H1 (cell line): ENCODE results near the gene KCNQ1. TPM values are rescaled to one million over a fixed set of nuclear protein-coding genes. Genes with fewer than 3 reads are reported as not detected.

Experiments
- CTCF ChIA-PET: fragments of 300-600 bp; sonication (Branson Sonifier 250); formaldehyde crosslinking; loops from one replicate; lab custom pipeline; 2021; ENCODE audit not compliant: partially characterized antibody; lab: Charles Lee
- POLR2A ChIA-PET: fragments of 300-600 bp; sonication (Branson Sonifier 250); formaldehyde crosslinking; loops from one replicate; lab custom pipeline; 2021; ENCODE audit warnings: inconsistent platforms; ENCODE audit not compliant: partially characterized antibody; lab: Charles Lee
- DNase-seq, 2 experiments: peaks; one replicate each; pipeline versions ENCODE4 v3.0.0 to v3.0.0-alpha.2; 2010 to 2022; ENCODE audit warnings: low spot score in 2 of 2, low read depth in 1 of 2, mixed read lengths in 1 of 2
- FAIRE-seq: peaks from 2 replicates; lab custom pipeline; 2011; peaks lifted over from hg19 to GRCh38; lab: Jason Lieb, UNC
- H2AFZ ChIP-seq: 2 replicates; pipeline ENCODE4 v1.8.1; 2012; ENCODE audit warnings: low read length, inconsistent platforms
- H2AK5ac ChIP-seq: 2 replicates; pipeline ENCODE4 v1.6.1; 2013; ENCODE audit warnings: low read depth, low read length
- H2BK120ac ChIP-seq: replicated peaks from 2 replicates; pipeline ENCODE3; 2013; ENCODE audit warnings: low read depth, low read length, inconsistent platforms
- H2BK12ac ChIP-seq: 2 replicates; pipeline ENCODE4 v1.6.1; 2013; ENCODE audit warnings: low read depth, low read length
- H2BK15ac ChIP-seq: 2 replicates; pipeline ENCODE4 v1.6.1; 2013; ENCODE audit warnings: low read length
- H2BK20ac ChIP-seq: 2 replicates; pipeline ENCODE4 v1.6.1; 2013; ENCODE audit warnings: low read length
- H2BK5ac ChIP-seq: 2 replicates; pipeline ENCODE4 v1.6.1; 2013; ENCODE audit warnings: low read depth, low read length
- H3K14ac ChIP-seq: 2 replicates; pipeline ENCODE4 v1.6.1; 2013; ENCODE audit warnings: inconsistent platforms; ENCODE audit not compliant: insufficient read length
- H3K18ac ChIP-seq: 2 replicates; pipeline ENCODE4 v1.6.1; 2013; ENCODE audit warnings: low read length; ENCODE audit errors: extremely low read depth
- H3K23ac ChIP-seq: 2 replicates; pipeline ENCODE4 v1.6.1; 2013; ENCODE audit warnings: inconsistent platforms; ENCODE audit not compliant: insufficient read length
- H3K23me2 ChIP-seq: 2 replicates; pipeline ENCODE4 v1.6.1; 2013; ENCODE audit warnings: low read depth, low read length
- H3K27ac ChIP-seq: 2 replicates; pipeline ENCODE4 v1.6.1; 2011; ENCODE audit warnings: low read depth, low read length, inconsistent platforms
- H3K27me3 ChIP-seq, 4 experiments: replicated peaks in 1 of 4; 1 replicate in 1 of 4; 2 replicates in 3 of 4; pipeline versions ENCODE4 v1.6.1 to v1.8.1; 2011 to 2013; ENCODE audit warnings: low read length in 3 of 4, mild to moderate bottlenecking in 3 of 4, inconsistent platforms in 2 of 4, mixed read lengths in 2 of 4, moderate library complexity in 1 of 4; ENCODE audit not compliant: control insufficient read depth in 3 of 4, insufficient read depth in 3 of 4; ENCODE audit errors: extremely low read depth in 1 of 4
- H3K36me3 ChIP-seq, 4 experiments: 2 replicates each; pipeline versions ENCODE4 v1.6.1 to v1.8.1; 2011 to 2013; ENCODE audit warnings: mild to moderate bottlenecking in 4 of 4, low read length in 3 of 4, moderate library complexity in 2 of 4, control low read depth in 1 of 4, inconsistent platforms in 1 of 4; ENCODE audit not compliant: insufficient read depth in 4 of 4, control insufficient read depth in 2 of 4
- H3K4ac ChIP-seq: replicated peaks from 2 replicates; pipeline ENCODE3; 2013; ENCODE audit warnings: low read length, low read depth, mixed read lengths, inconsistent platforms; ENCODE audit not compliant: insufficient read length
- H3K4me1 ChIP-seq, 4 experiments: replicated peaks in 1 of 4; 1 replicate in 1 of 4; 2 replicates in 3 of 4; pipeline versions ENCODE4 v1.6.1 to v1.8.1; 2011 to 2013; ENCODE audit warnings: low read length in 3 of 4, inconsistent platforms in 2 of 4, mixed read lengths in 1 of 4; ENCODE audit not compliant: insufficient read depth in 4 of 4, control insufficient read depth in 3 of 4
- H3K4me2 ChIP-seq, 2 experiments: 2 replicates each; pipeline versions ENCODE4 v1.6.1 to v1.8.1; 2011 to 2013; ENCODE audit warnings: low read depth in 2 of 2, low read length in 2 of 2, control low read depth in 1 of 2, inconsistent platforms in 1 of 2, mild to moderate bottlenecking in 1 of 2; ENCODE audit not compliant: insufficient read depth in 1 of 2
- H3K4me3 ChIP-seq, 4 experiments: fragments of 200-600, 300-600 bp in 1 of 4; sonication (generic), shearing (Covaris generic), sonication (Bioruptor Twin) in 1 of 4; 2 replicates each; pipeline versions ENCODE4 v1.5.1 to v1.8.1; 2011 to 2016; ENCODE audit warnings: low read length in 4 of 4, low read depth in 3 of 4, control low read depth in 2 of 4, inconsistent platforms in 2 of 4, mild to moderate bottlenecking in 2 of 4, mixed read lengths in 1 of 4, moderate library complexity in 1 of 4; ENCODE audit not compliant: insufficient read depth in 2 of 4; ENCODE audit errors: extremely low read depth in 1 of 4
- H3K56ac ChIP-seq: replicated peaks from 2 replicates; pipeline ENCODE3; 2013; ENCODE audit warnings: low read depth, mild to moderate bottlenecking, mixed read lengths, low read length, inconsistent platforms; ENCODE audit not compliant: insufficient read length
- H3K79me1 ChIP-seq: 2 replicates; pipeline ENCODE4 v1.6.1; 2013; ENCODE audit warnings: low read depth, low read length, control low read depth
- H3K79me2 ChIP-seq, 2 experiments: 2 replicates each; pipeline versions ENCODE4 v1.6.1 to v1.8.1; 2012 to 2013; ENCODE audit warnings: low read length in 2 of 2, mild to moderate bottlenecking in 2 of 2, inconsistent platforms in 1 of 2; ENCODE audit not compliant: insufficient read depth in 2 of 2, control insufficient read depth in 1 of 2
- H3K9ac ChIP-seq, 4 experiments: replicated peaks in 1 of 4; 1 replicate in 1 of 4; 2 replicates in 3 of 4; pipeline versions ENCODE4 v1.6.1 to v1.8.1; 2011 to 2013; ENCODE audit warnings: low read depth in 3 of 4, low read length in 3 of 4, control low read depth in 2 of 4, mild to moderate bottlenecking in 2 of 4, moderate library complexity in 2 of 4, inconsistent platforms in 1 of 4; ENCODE audit errors: extremely low read depth in 1 of 4
- H3K9me3 ChIP-seq, 2 experiments: 2 replicates each; pipeline versions ENCODE4 v1.6.1 to v1.8.1; 2012 to 2013; ENCODE audit warnings: mild to moderate bottlenecking in 2 of 2, moderate library complexity in 2 of 2, control low read depth in 1 of 2, inconsistent platforms in 1 of 2, low read depth in 1 of 2, low read length in 1 of 2, mixed read lengths in 1 of 2; ENCODE audit not compliant: insufficient read depth in 2 of 2
- H4K20me1 ChIP-seq, 2 experiments: replicated peaks in 1 of 2; 2 replicates each; pipeline versions ENCODE3 to v1.8.1; 2011 to 2013; ENCODE audit warnings: inconsistent platforms in 2 of 2, low read length in 2 of 2, mild to moderate bottlenecking in 1 of 2; ENCODE audit not compliant: insufficient read depth in 2 of 2, control insufficient read depth in 1 of 2
- H4K5ac ChIP-seq: 2 replicates; pipeline ENCODE4 v1.6.1; 2013; ENCODE audit warnings: low read length, low read depth, mixed read lengths, inconsistent platforms; ENCODE audit not compliant: insufficient read length
- H4K8ac ChIP-seq: 2 replicates; pipeline ENCODE4 v1.8.0; 2013; ENCODE audit warnings: mild to moderate bottlenecking, moderate library complexity, low read length, inconsistent platforms; ENCODE audit not compliant: insufficient read depth; ENCODE audit errors: extremely low read depth
- H4K91ac ChIP-seq: replicated peaks from 2 replicates; pipeline ENCODE3; 2013; ENCODE audit warnings: low read length, mixed read lengths, inconsistent platforms; ENCODE audit not compliant: insufficient read length
- BCL11A ChIP-seq, 2 experiments: IDR thresholded peaks; one replicate each; pipeline ENCODE4 v1.6.1; 2011; ENCODE audit warnings: low read depth in 2 of 2, low read length in 2 of 2, mild to moderate bottlenecking in 2 of 2
- CHD1 ChIP-seq: IDR thresholded peaks from 2 replicates; pipeline ENCODE4 v1.6.1; 2012; ENCODE audit warnings: low read depth, low read length, improper control_type of control experiment
- CHD2 ChIP-seq: IDR thresholded peaks from 2 replicates; pipeline ENCODE4 v1.6.1; 2012; ENCODE audit warnings: low read length, improper control_type of control experiment
- EP300 ChIP-seq, 2 experiments: IDR thresholded peaks; 1 replicate in 1 of 2; 2 replicates in 1 of 2; pipeline ENCODE4 v1.6.1; 2011 to 2012; ENCODE audit warnings: low read depth in 2 of 2, low read length in 2 of 2, mild to moderate bottlenecking in 2 of 2, borderline replicate concordance in 1 of 2, inconsistent platforms in 1 of 2, moderate library complexity in 1 of 2
- HDAC2 ChIP-seq, 2 experiments: fragments of 300-600 bp in 1 of 2; sonication (generic) in 1 of 2; IDR thresholded peaks; 2 replicates each; pipeline ENCODE4 v1.6.1; 2011 to 2012; ENCODE audit warnings: low read depth in 2 of 2, low read length in 2 of 2, mild to moderate bottlenecking in 2 of 2, moderate library complexity in 2 of 2, borderline replicate concordance in 1 of 2, inconsistent platforms in 1 of 2
- PHF8 ChIP-seq: fragments of 200-600 bp; sonication (generic); conservative IDR thresholded peaks from 2 replicates; pipeline ENCODE4 v1.7.1; 2012; ENCODE audit warnings: low read depth, mild to moderate bottlenecking, inconsistent platforms, low read length, moderate library complexity
- POLR2A ChIP-seq, 2 experiments: IDR thresholded peaks; 1 replicate in 1 of 2; 2 replicates in 1 of 2; pipeline ENCODE4 v1.6.1; 2011; ENCODE audit warnings: low read depth in 2 of 2, low read length in 2 of 2, mild to moderate bottlenecking in 2 of 2; ENCODE audit errors: control extremely low read depth in 1 of 2
- POLR2AphosphoS5 ChIP-seq: IDR thresholded peaks from 2 replicates; pipeline ENCODE4 v1.6.1; 2011; ENCODE audit warnings: low read depth, low read length
- RBBP5 ChIP-seq: IDR thresholded peaks from 2 replicates; pipeline ENCODE4 v1.7.1; 2012; ENCODE audit warnings: low read depth, mild to moderate bottlenecking, inconsistent platforms, low read length, moderate library complexity, borderline replicate concordance
- RXRA ChIP-seq: IDR thresholded peaks from 2 replicates; pipeline ENCODE4 v1.6.1; 2011; ENCODE audit warnings: low read depth, mild to moderate bottlenecking, low read length, moderate library complexity; ENCODE audit not compliant: insufficient read depth
- WGBS, 2 experiments: shearing (Covaris generic) in 1 of 2; methylation state at CpG; one replicate each; pipeline versions ENCODE4 v1.1.6 to v1.1.7; 2013 to 2015; ENCODE audit warnings: low lambda C conversion rate in 2 of 2, mixed read lengths in 2 of 2, inconsistent platforms in 1 of 2, low coverage in 1 of 2, missing lambda C conversion rate in 1 of 2; ENCODE audit not compliant: insufficient replicate concordance in 2 of 2, insufficient coverage in 1 of 2, insufficient read length in 1 of 2; ENCODE audit errors: extremely low coverage in 1 of 2, missing lambda C conversion rate in 1 of 2; 5-methylcytosine and 5-hydroxymethylcytosine counted together
- polyA plus RNA-seq, 7 experiments: library from polyadenylated mRNA; depleted of rRNA in 3 of 7; stranded (reverse) in 5 of 7; unstranded in 2 of 7; fragments of >200 nt in 5 of 7; fragments of 200-250 nt in 2 of 7; gene quantifications; 1 replicate in 5 of 7; 2 replicates in 1 of 7; 4 replicates in 1 of 7; pipeline versions ENCODE4 v1.2.1 to v1.2.3, GENCODE V29; 2011 to 2013; ENCODE audit warnings: missing spikeins in 2 of 7, mixed read lengths in 2 of 7
- total RNA-seq: library from RNA; stranded (reverse); fragmentation: NEBNext Ultra II Directional; extraction: Animal tissue kit (Norgen Biotek cat#: 25700); gene quantifications from 2 replicates; pipeline ENCODE4 v1.2.1, GENCODE V29; 2021
- TF ChIP-seq, protein P1 (sequence below): IDR thresholded peaks from 2 replicates; pipeline ENCODE4 v1.6.1; 2012; ENCODE audit warnings: low read length, inconsistent platforms
- TF ChIP-seq, protein P2 (sequence below): IDR thresholded peaks from 2 replicates; pipeline ENCODE4 v1.6.1; 2011; ENCODE audit warnings: low read depth, mild to moderate bottlenecking, low read length; ENCODE audit not compliant: insufficient read depth

KCNQ1 gene
- total and polyA plus RNA-seq, 2 of the 8 experiments (the other 6 are each of a cell fraction or from before 2014, with no cell fraction given) = 1.9 to 2.0 TPM

DNA sequence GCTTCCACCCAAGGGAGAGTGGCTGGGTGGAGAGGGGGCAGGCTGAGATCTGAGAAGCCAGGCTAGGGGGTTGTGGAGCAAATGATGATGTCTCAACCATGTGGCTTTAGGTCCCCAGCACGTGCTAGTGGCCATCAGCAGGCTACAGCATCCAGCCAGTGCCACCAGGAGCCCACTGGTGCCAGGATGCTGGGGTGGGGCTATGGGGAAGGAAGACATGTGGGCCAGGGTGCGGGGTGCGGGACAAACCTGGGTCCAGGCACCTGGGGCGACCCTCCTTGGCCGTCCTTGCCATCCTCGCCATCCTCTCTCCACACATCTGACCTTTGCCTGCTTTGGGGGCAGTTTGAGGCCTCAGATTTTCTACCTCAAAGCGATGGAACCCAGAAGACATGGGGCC is 104.3 kb downstream of the KCNQ1 start:
- FAIRE-seq = no peak
- H2BK120ac ChIP-seq = no peak overlapping the region
- TF ChIP-seq, protein P1, sequence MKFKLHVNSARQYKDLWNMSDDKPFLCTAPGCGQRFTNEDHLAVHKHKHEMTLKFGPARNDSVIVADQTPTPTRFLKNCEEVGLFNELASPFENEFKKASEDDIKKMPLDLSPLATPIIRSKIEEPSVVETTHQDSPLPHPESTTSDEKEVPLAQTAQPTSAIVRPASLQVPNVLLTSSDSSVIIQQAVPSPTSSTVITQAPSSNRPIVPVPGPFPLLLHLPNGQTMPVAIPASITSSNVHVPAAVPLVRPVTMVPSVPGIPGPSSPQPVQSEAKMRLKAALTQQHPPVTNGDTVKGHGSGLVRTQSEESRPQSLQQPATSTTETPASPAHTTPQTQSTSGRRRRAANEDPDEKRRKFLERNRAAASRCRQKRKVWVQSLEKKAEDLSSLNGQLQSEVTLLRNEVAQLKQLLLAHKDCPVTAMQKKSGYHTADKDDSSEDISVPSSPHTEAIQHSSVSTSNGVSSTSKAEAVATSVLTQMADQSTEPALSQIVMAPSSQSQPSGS = no peak
- TF ChIP-seq POLR2A (IDR thresholded peaks at IDR 0.05; ENCODE audit: control extremely low read depth in 1 of 2, low read depth in 2 of 2, low read length in 2 of 2) (no peak), RBBP5 (no peak), CHD1 (no peak), POLR2AphosphoS5 (no peak), EP300 (IDR thresholded peaks at IDR 0.05; ENCODE audit: borderline replicate concordance in 1 of 2, low read depth in 2 of 2, low read length in 2 of 2) (no peak), BCL11A (IDR thresholded peaks at IDR 0.05; ENCODE audit: low read depth in 2 of 2, low read length in 2 of 2) (no peak), PHF8 (no peak), CHD2 (no peak), RXRA (no peak), HDAC2 (IDR thresholded peaks at IDR 0.05; ENCODE audit: borderline replicate concordance in 1 of 2, low read depth in 2 of 2, low read length in 2 of 2) (no peak)
- TF ChIP-seq, protein P2, sequence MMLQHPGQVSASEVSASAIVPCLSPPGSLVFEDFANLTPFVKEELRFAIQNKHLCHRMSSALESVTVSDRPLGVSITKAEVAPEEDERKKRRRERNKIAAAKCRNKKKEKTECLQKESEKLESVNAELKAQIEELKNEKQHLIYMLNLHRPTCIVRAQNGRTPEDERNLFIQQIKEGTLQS = no peak

More for the DNA sequence above, 104.3 kb downstream of the KCNQ1 start:
- H3K23me2 ChIP-seq = no peaks in the 10 kb centered on the region
- H3K36me3 ChIP-seq = no peaks in the 10 kb centered on the region
- no peak overlapping the region for H3K56ac ChIP-seq
- H3K4me2 ChIP-seq = no peak overlapping the region
- H4K20me1 ChIP-seq = peaks cover 0 to 1% of the 10 kb centered on the region in 2 experiments
- H3K79me1 ChIP-seq = no peaks in the 10 kb centered on the region
- H3K23ac ChIP-seq = no peak overlapping the region
- H3K14ac ChIP-seq = no peak overlapping the region
- H2AFZ ChIP-seq = no peak overlapping the region
- H2AK5ac ChIP-seq = no peak overlapping the region
- peaks cover 19 to 73% (median 44%) of the 10 kb centered on the region in 4 experiments for H3K27me3 ChIP-seq
- ChIA-PET CTCF (no interaction called here), POLR2A (no interaction called here)
- no peaks in the 10 kb centered on the region; a peak in 1 of 7 replicates for H3K4me1 ChIP-seq
- no peak overlapping the region for H2BK20ac ChIP-seq
- DNase-seq = no peak
- H3K9ac ChIP-seq = no peak overlapping the region
- H2BK15ac ChIP-seq = no peak overlapping the region
- H2BK5ac ChIP-seq = no peak overlapping the region
- no peak overlapping the region for H3K18ac ChIP-seq
- H3K27ac ChIP-seq = no peak overlapping the region
- H3K79me2 ChIP-seq = no peaks in the 10 kb centered on the region
- no peak overlapping the region for H4K5ac ChIP-seq
- no peak overlapping the region for H4K8ac ChIP-seq
- H2BK12ac ChIP-seq = no peak overlapping the region
- no peak overlapping the region for H3K4ac ChIP-seq
- no peak overlapping the region for H4K91ac ChIP-seq
- WGBS, 2 experiments = 83% methylated on average over 7 of the region's 7 CpGs; no CpG with 5 or more reads in 1 of the 2 experiments
- no peak overlapping the region for H3K4me3 ChIP-seq
- H3K9me3 ChIP-seq = no peaks in the 10 kb centered on the region
